ENCODE results near the gene KRTAP5-6.

Gene KRTAP5-6

DNA sequence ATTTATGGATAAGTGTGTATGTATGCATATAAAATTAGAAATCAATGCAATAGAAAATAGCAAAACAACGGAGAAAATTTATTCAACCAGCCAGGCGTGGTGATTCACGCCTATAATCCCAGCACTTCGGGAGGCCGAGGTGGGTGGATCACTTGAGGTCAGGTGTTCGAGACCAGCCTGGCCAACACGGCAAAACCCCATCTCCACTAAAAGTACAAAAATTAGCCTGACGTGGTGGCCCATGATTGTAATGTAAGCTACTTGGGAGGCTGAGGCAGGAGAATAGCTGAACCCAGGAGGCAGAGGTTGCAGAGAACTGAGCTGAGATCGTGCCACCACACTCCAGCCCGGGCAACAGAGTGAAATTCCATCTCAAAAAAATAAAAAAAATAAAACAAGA, 5.5 kb downstream of the KRTAP5-6 start:
- DNase-seq (ENCODE audit: low spot score), result no peak

DNA sequence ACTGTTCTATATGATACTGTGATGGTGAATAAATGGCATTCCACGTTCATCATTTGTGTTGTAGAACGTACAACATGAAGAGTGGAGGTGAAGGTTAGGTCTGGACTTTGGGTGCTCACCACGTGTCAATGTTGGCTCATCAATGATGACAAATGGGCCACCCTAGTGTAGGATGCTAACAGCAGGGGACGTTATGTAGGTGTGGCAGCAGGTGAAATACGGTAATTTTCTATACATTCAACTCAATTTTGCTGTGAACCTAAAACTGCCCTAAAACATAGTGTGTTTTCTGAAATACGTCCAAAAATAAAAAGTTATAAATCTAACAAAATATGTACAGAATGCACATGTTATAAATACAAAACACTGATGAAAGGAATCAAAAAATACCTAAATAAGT, 6.2 kb downstream of the KRTAP5-6 start:
- no peak for DNase-seq (ENCODE audit: low spot score)

DNA sequence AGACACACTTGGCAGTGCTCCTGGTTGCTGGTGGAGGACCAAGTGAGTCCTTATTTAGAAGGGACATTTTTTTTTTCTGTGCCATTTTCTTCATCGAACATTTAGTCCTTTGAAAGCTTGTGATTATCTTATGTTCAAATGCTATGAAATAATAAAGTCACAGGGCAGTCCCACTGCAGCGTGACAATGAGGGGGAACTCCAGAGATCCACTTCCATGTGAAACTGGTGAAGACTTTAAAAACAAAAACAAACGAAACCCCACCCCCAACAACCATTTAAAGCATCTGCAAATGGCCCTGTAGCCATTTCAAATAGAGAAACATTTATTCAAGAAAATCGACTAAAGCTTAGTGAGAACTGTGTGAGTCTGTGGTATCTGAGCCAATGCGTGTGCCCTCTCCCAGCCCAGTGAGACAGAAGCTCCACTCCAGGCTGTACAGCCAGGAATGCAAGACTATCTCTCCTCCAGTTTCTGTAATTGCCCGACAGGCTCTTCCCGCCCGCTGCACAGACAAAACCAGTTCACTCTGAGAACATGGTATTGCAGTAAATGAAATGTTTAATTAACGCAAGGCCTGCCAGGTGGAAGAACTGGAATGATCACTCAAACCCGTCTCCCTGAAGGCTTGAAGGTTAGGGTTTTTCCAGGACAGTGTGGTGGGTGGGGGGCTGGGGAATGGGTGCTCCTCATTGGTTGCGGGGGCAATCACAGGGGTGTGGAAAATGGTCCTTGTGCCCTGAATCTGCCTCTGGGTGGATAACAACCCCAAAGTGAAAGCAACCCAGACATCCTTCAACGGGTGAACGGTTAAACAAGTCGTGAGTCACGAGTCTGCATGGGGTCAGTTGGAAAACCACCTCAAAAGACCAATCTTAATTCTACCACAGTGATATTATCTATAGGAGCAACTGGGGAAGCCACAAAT, 8.4 kb downstream of the KRTAP5-6 start:
- DNase-seq (ENCODE audit: low spot score), result no peak

DNA sequence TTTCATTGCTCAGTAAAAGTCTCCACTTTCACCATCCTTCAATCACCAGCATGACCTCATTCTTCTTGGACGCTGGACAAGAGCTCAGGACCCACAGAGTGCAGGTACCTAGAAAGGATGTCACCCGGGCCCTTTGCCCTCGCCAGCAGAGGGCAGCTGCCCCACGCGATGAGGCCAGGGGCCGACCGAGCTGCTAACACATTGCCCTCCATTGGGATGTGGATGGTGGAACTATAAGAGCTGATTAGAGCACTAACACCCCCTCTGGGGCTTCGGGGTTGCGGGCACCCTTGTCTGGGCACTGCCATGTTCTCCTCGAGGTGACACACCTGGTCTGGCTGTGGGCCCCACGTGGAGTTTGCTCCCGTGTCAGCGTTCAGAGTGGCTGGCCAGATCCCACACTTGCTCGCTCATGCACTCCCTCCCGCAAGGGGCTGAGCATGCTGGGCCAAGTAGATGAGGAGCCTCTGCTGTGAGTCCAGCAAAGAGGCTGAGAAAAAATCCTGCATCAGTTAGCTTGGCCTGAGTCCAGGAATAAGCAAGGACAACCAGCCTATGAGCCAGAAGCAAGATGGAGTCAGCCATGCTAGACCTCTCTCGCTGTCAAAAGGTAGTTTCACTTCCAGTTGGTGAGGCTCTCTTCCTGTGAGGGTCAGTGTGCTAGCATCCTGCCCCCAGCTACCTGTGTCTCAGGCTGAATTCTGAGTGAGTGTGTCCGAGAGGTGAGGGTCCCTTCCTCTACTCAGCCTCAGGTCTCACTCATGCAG, 9.8 kb downstream of the KRTAP5-6 start:
- no peak for DNase-seq (ENCODE audit: low spot score)

DNA sequence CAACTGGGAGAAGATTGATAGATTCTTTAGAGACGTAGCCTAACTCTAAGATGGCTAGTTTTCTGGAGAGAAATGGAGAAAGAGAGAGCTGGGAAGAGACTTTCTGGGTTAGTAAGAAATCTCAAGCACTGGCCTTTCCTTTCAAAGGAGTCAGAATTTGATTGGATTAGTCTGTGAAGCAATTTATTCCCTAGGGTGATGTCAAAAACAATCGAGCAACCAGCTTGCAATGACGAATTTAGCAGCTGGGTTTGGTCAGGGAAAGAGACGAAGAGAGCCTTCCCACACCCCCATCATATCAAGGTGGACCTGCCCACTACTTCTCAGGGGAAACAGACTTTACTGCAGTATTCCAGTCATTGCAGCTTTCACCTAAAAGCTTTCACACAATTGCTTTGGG, 10.8 kb downstream of the KRTAP5-6 start:
- no peak for DNase-seq (ENCODE audit: low spot score)

DNA sequence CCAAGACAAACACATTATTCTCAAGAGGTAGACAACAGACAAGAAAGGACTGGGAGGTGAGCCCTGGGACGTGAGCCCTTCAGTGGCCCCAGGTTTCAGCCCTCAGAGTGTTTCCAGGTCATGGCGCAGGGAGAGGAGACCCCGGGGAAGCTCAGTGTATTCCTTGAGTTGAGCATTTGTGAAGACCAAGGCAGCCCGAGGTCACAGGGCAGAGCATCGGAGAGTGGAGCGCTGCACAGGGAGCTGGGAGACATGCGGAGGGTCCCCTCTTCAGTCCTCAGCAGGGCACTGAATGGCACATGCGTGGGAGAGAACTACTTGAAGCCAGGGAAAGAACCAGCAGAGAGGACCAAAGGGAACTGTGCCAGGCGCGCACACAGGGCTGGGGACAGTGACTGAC, 11.7 kb downstream of the KRTAP5-6 start:
- no peak for DNase-seq (ENCODE audit: low spot score)

DNA sequence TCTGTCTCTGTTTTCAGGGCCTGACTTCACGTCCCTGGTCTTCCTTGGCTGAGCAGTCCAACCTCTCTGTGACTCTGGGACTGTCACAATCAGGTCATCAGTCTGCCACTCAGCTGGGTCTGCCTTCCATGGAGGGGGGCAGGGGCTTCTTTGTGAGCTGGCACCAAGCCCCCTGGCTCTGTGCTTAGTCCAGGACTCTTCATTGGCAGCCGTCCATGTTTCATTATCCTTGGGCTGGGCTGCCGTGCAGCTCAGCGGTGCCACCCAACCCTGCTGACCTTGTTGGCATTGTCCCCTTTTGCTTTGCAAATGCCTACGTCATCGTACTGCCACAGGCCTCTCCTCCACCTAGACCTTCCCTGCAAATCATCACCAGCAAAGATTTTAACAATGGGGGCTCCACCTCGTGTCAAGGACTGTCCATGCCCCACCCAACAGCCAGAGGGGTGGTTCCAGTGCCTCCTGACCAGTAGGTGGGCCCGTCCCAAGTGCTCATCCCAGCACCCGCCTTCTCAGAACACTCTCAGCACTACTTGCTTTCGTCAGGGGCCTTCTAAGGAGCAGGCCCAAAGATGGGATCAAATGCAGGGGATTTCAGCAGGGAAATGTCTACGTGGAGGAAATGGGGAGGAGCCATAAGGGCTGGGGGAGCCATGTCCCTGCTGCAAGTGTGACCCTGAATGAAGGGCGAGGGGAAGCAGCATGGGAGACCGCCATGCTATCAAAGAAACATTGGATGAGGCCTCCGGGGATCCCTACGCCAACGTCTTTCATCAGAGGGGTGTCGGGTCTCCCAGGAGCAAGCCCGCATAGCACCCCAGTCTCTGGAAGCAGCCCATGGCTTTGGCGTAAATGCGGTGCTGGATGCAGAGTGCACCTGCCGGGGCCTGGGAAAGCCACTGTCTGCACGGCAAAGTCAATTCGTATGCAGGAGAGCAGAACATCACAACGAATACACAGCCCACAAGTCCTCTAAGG, 18.2 kb downstream of the KRTAP5-6 start:
- DNase-seq (ENCODE audit: low spot score), result no peak

DNA sequence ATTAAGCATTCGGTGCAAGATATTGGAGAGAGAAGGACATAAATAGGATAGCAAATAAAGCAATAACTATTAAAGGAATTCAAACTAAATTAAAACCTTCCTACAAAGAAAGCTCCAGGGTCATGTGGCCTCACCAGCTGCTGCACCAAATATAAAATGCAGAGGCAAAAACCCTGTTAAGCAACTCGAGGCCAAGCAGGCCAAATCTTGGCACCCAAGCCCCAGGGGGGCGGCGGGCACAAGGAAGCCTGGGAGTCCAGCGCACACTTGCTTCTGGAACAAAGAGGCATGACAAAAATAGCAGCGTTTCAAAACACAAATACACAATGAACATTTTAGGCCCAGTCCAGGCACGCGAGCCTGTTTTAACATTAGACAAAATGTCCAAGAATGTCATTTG, 20.8 kb downstream of the KRTAP5-6 start:
- no peak for DNase-seq (ENCODE audit: low spot score)

DNA sequence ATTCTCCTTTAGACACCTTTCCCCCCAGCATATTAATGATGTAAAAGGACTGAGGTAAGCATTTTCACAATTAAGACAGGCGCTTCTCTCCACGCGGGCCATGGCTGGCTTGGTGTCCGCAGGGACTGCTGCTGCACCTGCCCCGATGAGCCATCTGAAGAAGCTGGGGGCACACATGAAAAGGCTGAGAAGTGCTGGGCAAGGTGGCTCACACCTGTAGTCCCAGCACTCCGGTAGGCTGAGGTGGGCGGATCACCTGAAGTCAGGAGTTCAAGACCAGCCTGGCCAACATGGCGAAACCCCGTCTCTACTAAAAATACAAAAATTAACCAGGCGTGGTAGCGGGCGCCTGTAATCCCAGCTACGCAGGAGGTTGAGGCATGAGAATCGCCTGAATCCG, 21.3 kb downstream of the KRTAP5-6 start:
- DNase-seq (ENCODE audit: low spot score), result no peak

DNA sequence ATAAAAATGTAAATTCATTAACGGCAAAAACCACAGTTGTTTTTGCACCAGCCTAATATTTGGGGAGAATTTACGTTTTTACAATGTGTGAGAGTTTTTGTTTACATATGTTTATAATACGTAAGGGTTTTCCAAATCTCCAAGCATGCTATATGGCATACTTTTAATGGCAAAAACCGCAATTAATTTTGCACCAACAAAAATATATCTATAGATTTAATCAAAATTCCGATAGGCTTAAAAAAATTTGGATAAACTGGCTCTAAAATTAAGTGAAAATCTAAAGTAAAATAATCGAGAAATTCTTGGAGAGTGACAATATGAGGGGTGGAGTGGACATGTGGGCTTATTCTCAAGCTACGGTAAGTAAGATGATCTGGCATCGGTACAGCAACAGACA, 22.8 kb downstream of the KRTAP5-6 start:
- no peak for DNase-seq (ENCODE audit: low spot score)

DNA sequence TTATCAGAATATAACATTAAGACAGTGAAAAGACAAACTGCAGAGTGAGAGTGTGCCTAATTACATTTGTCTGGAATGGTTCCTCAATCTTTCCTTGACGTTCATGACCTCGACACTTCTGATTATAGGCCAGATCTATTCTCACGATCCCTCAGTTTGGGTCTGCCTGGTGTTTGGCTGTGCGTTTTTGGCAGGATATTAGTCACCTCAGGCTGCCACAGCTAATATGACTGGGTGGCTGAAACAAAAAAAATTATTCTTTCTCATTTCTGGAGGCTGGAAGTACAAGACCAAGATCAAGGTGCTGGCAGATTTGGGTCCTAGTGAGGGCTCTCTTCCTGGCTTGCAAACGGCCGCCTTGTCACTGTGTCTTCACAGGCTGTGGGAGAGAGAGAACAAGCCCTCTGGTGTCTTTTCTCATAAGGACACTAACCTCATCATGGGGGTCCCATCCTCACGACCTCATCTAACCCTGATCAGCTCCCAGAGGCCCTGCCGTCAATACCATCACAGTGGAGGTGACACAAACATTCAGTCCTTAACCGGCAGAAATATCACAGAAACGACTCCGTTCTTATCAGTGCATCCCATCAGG, 30.2 kb downstream of the KRTAP5-6 start:
- no peak for DNase-seq (ENCODE audit: low spot score)

DNA sequence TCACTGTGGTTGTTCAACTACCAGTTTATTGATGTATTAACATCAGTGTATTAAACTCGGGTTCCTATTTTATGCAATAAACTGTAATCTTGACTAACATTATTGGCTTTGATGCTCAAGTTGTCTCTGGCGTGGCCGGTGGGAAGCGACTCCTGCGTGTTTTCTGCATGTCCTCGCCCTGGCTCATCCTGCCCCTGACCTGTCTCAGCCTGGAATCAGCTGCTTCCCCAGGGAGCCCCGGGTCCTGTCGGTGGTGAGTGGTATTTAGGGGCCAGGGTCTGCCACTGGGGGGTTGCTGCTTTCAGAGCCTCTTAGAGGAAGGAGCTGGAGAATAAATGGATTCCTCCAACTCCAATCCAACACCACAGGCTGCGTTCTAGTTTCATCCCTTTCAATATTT, 30.9 kb downstream of the KRTAP5-6 start:
- no peak for DNase-seq (ENCODE audit: low spot score)

DNA sequence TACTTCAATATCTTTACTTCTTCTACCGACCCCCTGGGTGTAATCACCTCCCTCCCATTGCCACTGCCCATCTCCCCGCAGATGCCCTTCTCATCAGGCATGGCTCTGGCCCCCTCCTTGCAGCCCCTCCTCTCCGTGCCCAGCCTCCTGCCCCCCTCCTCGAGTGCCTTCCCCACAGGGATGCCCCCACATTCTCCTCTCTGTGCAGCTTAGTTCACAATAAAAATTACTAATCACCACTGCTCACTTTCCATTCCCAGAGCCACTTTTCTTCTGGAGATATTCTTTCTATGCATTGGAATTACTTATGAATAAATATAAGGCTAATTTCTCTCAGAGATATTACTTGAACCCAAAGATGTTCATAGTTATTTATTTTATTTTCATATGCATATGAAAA, 31.3 kb downstream of the KRTAP5-6 start:
- DNase-seq (ENCODE audit: low spot score), result no peak

DNA sequence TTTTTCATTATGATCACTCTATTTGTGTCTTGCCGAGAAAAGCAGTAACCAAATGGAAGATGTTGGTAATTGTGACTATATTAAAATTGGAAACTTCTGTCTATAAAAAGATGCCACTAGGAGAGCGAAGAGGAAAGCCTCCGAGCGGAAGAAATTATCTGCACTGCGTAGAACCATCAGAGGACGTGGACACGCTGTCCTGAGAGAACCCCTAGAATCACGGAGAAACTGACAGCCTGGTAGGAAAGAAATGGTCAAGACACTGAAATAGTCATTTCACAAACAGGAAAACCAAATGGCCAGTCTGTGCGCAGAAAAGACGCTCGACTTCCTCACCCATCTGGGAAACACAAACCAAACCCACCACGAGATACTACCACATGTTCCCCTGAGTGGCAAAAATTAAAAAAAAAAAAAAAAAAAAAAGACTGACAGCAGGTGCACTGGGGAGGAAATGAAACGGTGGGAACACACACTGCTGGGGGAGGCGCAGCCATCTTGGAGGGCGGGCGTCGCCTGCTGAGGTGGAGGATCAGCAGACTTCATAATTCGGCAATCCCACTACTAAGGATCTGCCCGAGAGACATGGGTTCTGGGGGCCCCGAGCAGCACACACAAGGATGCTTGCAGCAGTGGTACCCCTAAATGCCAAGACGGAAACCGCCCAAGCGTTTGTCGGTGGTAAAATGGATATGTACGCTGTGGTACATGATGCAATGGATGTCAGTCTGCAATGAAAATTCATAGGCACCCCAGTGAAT, 32.1 kb downstream of the KRTAP5-6 start:
- DNase-seq (ENCODE audit: low spot score), result peak; percentile 80

DNA sequence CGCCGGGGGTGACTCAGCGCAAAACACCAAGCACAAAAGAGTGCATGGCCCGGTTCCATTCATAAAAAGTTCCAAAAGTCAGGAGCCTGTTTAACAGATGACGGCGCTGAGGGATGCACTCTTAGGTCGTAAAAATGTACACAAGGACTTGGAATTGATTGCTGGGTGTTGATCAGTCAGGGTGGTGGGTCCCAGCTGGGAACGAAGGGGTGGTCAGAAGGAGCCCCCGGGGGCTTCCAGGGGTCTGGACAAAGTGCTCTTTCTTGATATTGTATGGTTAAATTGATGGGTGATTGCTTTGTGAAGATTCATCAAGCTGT, 32.7 kb downstream of the KRTAP5-6 start:
- DNase-seq (ENCODE audit: low spot score), result no peak

DNA sequence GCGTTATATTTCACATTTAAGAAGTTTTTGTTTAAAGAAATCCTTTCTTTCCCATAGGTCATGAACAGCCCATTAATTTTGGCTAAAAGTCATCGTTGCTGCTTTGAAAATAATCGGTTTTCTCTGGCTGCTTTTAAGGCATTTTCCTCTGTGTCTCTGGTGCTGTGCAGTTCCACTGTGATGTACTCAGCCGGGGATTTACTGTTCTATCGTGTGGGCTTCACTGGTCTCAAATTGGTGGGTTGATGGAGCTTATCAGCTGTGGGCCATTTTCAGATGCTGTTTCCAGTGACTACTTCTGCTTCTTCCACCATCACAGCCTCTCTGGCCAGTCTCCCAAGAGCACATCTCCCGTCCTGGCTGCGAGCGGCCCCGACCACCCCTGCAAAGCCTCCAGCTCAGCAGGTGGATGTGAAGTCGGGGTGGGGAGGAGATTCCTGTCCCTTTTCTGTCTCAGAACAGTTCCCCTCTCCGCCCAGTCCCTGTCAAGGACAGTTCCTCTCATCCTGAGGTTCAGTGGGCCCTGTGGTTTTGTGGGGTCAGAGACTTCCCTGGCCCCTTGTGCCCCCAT, 33.1 kb downstream of the KRTAP5-6 start:
- no peak for DNase-seq (ENCODE audit: low spot score)

DNA sequence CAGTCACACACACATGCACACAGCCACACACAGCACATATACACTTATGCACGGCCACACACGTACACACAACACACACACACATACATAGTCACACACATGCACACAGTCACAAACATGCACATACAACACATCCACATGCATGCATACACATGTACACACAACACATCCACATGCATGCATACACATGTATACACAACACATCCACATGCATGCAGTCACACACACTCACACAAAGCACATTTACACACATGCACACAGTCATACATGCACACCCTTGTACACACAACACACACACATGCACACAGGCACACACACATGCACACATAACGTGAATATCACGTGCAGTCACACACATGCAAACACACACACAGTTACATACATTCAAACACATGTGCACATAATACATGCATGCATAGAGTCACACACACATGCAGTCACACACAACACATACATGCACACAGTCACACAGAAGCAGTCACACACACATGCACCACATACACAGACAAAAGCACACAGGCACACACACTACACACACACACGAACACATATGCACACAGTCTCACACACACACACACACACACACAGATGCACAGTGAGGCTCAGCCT, 34.6 kb downstream of the KRTAP5-6 start:
- no peak for DNase-seq (ENCODE audit: low spot score)

DNA sequence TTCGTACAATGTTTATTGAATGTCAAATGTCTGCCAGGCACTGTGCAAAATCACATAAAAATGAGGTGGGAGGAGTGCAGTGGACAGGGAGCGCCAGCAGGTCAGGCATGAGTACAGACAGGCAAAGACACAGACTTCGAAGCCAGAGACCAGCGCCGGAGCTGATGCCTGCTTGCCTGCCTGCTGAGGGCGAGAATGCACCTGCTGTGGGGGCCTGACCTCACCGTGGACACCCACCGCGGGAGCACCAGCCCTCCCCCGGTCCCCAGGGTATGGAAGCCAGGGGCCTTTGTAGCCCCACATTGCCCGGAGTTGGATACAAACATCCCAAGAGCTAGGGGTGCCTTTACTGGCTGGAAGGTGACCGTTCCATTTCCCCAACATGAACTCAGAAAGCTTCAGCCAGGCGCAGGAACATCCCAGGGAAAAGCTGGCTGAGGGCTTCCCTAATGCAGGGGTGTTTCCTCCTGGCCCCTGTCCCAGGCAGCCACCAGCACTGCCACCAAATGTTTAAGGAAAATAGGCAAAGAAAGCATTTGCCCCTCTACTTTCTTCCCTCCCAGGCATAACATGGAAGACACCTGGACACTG, 35.5 kb downstream of the KRTAP5-6 start:
- DNase-seq (ENCODE audit: low spot score), result no peak

DNA sequence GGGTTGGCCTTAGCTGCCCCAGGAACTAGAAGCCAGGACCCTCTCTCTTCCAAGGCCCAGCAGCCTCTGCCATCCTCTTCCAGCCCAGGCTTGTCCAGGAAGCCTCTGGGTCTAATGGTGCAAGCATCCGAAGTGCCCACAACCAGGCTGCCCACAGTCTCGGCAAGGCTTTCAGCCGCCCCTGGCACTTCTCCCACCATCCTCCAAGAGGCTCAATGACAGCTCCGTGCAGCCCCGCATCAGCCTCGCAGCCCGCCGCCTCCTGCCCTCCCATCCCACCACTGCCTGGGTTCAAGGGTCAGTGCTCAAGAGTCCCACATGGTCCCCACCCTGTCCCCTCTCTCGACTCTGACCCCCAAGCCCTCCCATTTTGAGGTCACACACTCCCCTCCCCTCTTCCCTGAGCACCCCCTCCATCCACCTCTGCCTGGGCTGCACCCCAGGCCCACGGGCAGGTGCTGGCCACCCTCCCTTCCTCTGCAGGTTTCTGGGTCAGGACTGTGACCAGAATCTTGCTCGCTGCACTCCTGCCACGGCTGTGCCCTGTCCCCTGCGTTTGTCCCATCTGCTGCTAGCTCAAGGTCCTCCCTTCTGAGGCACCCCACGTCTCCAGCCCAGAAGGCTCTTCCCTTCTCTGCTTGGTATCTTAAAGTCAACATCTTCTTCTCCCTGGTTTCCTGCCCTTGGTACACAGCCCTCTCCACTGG, 36.2 kb downstream of the KRTAP5-6 start:
- no peak for DNase-seq (ENCODE audit: low spot score)

Measured in GM03348 (cell line).